GM23248 (cell line): ENCODE results near the gene DTNB.

Source experiments
- EZH2 ChIP-seq: fragments of 200-600 bp; sonication (generic); IDR thresholded peaks from 2 replicates; pipeline ENCODE4 v1.6.1; 2018; ENCODE audit warnings: antibody characterized with exemption, mild to moderate bottlenecking; ENCODE audit not compliant: insufficient read depth, poor library complexity, severe bottlenecking
- EZH2phosphoT487 ChIP-seq: fragments of 200-600 bp; sonication (generic); IDR thresholded peaks from 2 replicates; pipeline ENCODE4 v1.6.1; 2018; ENCODE audit warnings: antibody characterized with exemption, moderate library complexity, mild to moderate bottlenecking, low read depth; ENCODE audit not compliant: insufficient read depth

DNA sequence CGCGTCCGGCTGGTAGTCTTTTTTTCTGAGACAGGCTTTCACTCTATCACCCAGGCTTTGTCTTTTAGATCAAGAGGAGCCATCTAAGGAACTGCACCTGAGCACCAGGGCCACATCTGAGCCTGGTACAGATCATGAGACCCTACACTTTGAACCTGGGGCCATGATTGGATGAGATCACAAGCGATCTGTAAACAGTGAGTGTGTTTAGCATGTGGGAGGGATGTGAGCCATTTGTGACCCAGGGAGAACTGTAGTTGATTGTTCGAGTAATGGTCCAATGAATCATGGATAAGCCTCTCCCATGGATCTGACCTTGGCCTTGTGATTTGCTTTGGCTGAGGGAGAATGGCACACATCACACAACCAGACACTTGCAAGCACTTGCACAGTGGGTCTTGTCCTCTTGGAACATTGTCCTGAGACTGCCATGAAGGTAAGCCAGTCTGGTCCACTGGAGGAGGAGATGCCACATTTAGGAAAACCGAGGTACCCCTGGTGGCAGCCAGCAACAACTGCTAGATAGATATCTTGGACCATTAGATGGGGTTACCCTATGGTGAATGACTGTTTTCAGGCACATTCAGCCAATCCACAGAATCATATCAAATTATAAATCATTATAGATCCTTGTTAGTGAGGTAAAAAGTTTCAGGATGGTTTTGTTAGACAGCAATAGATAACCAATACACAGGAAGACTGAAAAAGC, 19.5 kb upstream of the DTNB start:
- TF ChIP-seq EZH2 (no peak), EZH2phosphoT487 (no peak)
